Psoas muscle (tissue), 8 donors: Measurements from ENCODE around the gene MEG3. TPM values are rescaled to one million over a fixed set of nuclear protein-coding genes. Genes with fewer than 3 reads are reported as not detected.

Experiments
- ATAC-seq, 4 donors: fragments of 200-7000 bp; cut with Tn5 transposase; one replicate each; pipeline ENCODE4 v1.9.1; 2020; ENCODE audit warnings: moderate library complexity in 3 of 4, mild to moderate bottlenecking in 2 of 4
- DNase-seq, 2 donors: peaks; one replicate each; pipeline ENCODE4 v3.0.0-alpha.2; 2020
- H3K27ac ChIP-seq: fragments of 200-600 bp; one replicate; pipeline ENCODE4 v1.8.0; 2022
- H3K27me3 ChIP-seq, 3 donors: fragments of 200-600 bp in 1 of 3; one replicate each; pipeline versions ENCODE4 v1.6.1 to v1.8.0; 2013 to 2022; ENCODE audit warnings: low read length in 2 of 3, mild to moderate bottlenecking in 2 of 3, moderate library complexity in 1 of 3; ENCODE audit not compliant: insufficient read depth in 3 of 3
- H3K36me3 ChIP-seq, 2 donors: fragments of 200-600 bp in 1 of 2; one replicate each; pipeline versions ENCODE4 v1.6.1 to v1.8.0; 2013 to 2022; ENCODE audit warnings: low read depth in 1 of 2, mild to moderate bottlenecking in 1 of 2, moderate library complexity in 1 of 2; ENCODE audit not compliant: insufficient read depth in 1 of 2
- H3K4me1 ChIP-seq: fragments of 200-600 bp; one replicate; pipeline ENCODE4 v1.8.0; 2022
- H3K4me3 ChIP-seq: fragments of 200-600 bp; one replicate; pipeline ENCODE4 v1.8.0; 2022; ENCODE audit warnings: mild to moderate bottlenecking
- H3K9me3 ChIP-seq: fragments of 200-600 bp; one replicate; pipeline ENCODE4 v1.8.0; 2022
- WGBS, 3 donors: extraction: QIAGEN DNeasy Blood & Tissue Kit; methylation state at CpG; one replicate each; pipeline versions ENCODE4 v1.1.6 to v1.1.7; 2013; 5-methylcytosine and 5-hydroxymethylcytosine counted together
- intact Hi-C, 2 donors: fragments of 100-400 bp; cut with DNase I; formaldehyde crosslinking; loops; one replicate each; pipeline versions ENCODE4 v1.11.0 to v1.14.2; 2022
- polyA plus RNA-seq, 3 donors: library from polyadenylated mRNA; stranded (reverse); fragments of 200-250 nt; gene quantifications; one replicate each; pipeline ENCODE4 v1.2.3, GENCODE V29; 2013
- total RNA-seq, 4 donors: library from RNA; stranded (reverse); fragmentation: NEBNext Ultra II Directional in 2 of 4; extraction: Animal tissue kit (Norgen Biotek cat#: 25700) in 2 of 4; gene quantifications; one replicate each; pipeline versions ENCODE4 v1.2.1 to v1.2.4, GENCODE V29; 2021 to 2023
- TF ChIP-seq, protein P1 (sequence below): fragments of 200-600 bp; IDR thresholded peaks from one replicate; pipeline ENCODE4 v1.8.0; 2022; ENCODE audit warnings: antibody characterized with exemption
- donor health status: healthy with polysubstance abuse.
- donor health status: DM: no; HTN: no; CAD: no; lungs with moderate emphysema.
- donor health status: Bipolar disorder and iron deficiency.
- donor health status: healthy.
- donor health status: DM: yes; HTN: yes; CAD: no.
- donor health status: DM: no; HTN: no; CAD: no.
- donor health status: DM: no; HTN: no; CAD: no.
- donor health status: DM: yes; HTN: yes; CAD: no.

MEG3 gene
- total and polyA plus RNA-seq, 7 donors = 17.8 to 52.6 (median 24.9) TPM

DNA sequence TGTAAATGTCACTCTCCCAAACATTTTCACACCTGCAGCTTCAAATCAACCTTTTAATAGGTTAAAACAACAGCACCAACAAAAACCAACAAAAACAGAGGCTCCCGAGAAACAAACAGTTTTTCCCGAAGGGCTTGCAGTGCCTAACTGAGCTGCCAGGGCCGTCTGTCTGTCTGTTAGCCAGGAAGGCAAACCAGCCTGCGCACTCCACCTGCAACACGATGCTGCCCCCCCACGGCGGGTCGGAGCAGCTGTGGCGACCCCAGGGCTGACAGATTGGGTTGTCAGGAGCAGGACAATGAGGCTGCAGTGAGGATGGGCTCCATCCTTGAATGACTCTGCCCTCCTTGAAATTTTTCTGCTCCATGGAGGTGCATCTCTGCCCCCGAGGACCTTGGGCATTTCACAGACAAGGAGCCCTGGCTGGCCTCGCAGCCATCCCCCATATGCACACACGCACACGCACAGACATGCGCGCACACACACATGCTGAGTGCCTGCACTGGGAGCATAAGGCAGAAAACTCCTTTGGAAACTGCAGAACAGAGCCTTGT is 75.0 kb downstream of the MEG3 start:
- H3K4me3 ChIP-seq = no peak overlapping the region
- peak in 1 of 2 donors; percentile 52 for DNase-seq
- ATAC-seq = peak; percentile 36 to 76 (median 70)
- no peak overlapping the region for H3K27ac ChIP-seq
- no peaks in the 10 kb centered on the region for H3K36me3 ChIP-seq
- H3K27me3 ChIP-seq = peaks cover 0 to 59% (median 13%) of the 10 kb centered on the region in 3 donors
- H3K9me3 ChIP-seq = no peaks in the 10 kb centered on the region
- 48 to 57% (median 50%) methylated on average over 15 of the region's 15 CpGs for WGBS, 3 donors
- intact Hi-C loops = loop anchor here in 1 of 2 donors (2.0 to 10.0 kb wide), 2 partner anchors 192 to 466 kb away; no protein-coding TSS in a partner anchor
- H3K4me1 ChIP-seq = peaks cover 5% of the 10 kb centered on the region
- TF ChIP-seq, protein P1, sequence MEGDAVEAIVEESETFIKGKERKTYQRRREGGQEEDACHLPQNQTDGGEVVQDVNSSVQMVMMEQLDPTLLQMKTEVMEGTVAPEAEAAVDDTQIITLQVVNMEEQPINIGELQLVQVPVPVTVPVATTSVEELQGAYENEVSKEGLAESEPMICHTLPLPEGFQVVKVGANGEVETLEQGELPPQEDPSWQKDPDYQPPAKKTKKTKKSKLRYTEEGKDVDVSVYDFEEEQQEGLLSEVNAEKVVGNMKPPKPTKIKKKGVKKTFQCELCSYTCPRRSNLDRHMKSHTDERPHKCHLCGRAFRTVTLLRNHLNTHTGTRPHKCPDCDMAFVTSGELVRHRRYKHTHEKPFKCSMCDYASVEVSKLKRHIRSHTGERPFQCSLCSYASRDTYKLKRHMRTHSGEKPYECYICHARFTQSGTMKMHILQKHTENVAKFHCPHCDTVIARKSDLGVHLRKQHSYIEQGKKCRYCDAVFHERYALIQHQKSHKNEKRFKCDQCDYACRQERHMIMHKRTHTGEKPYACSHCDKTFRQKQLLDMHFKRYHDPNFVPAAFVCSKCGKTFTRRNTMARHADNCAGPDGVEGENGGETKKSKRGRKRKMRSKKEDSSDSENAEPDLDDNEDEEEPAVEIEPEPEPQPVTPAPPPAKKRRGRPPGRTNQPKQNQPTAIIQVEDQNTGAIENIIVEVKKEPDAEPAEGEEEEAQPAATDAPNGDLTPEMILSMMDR = peak; percentile 51

- Histone ChIP-seq H3K27ac (no peak overlapping the region), H3K27me3 (peaks cover 0 to 58% (median 13%) of the 10 kb centered on the region in 3 donors)
Observed at GRCh38 chr14:100901391-100902183, 75.7 kb downstream of the MEG3 start.

GRCh38 chr14:100902295-100903133 is 76.6 kb downstream of the MEG3 start:
- H3K4me3 ChIP-seq = no peak overlapping the region
- peaks cover 5% of the 10 kb centered on the region for H3K4me1 ChIP-seq
- H3K27ac ChIP-seq = no peak overlapping the region
- TF ChIP-seq, protein P1 = no peak
- WGBS, 3 donors = 77 to 82% (median 81%) methylated on average over 18 of the region's 18 CpGs
- H3K27me3 ChIP-seq = peaks cover 0 to 66% (median 13%) of the 10 kb centered on the region in 3 donors
- no peaks in the 10 kb centered on the region for H3K36me3 ChIP-seq
- DNase-seq (no peak), ATAC-seq (no peak)
- no peaks in the 10 kb centered on the region for H3K9me3 ChIP-seq
- intact Hi-C loops = loop anchor here in 1 of 2 donors (10.0 kb wide), 1 partner anchor 468 kb away; no protein-coding TSS in a partner anchor

More at GRCh38 chr14:100901391-100902183, 75.7 kb downstream of the MEG3 start:
- Histone ChIP-seq H3K4me1 (peaks cover 5% of the 10 kb centered on the region), H3K9me3 (no peaks in the 10 kb centered on the region), H3K4me3 (no peak overlapping the region), H3K36me3 (no peaks in the 10 kb centered on the region)
- TF ChIP-seq, protein P1 = no peak
- DNase-seq = no peak
- 85 to 90% (median 86%) methylated on average over 12 of the region's 12 CpGs for WGBS, 3 donors
- ATAC-seq = no peak
- intact Hi-C loops = loop anchor here in 1 of 2 donors (2.0 to 10.0 kb wide), 2 partner anchors 193 to 467 kb away; no protein-coding TSS in a partner anchor

GRCh38 chr14:100903134-100903468 is 77.2 kb downstream of the MEG3 start:
- Histone ChIP-seq H3K4me1 (peaks cover 5% of the 10 kb centered on the region), H3K27ac (no peak overlapping the region), H3K27me3 (peaks cover 0 to 67% (median 13%) of the 10 kb centered on the region in 3 donors), H3K9me3 (no peaks in the 10 kb centered on the region), H3K4me3 (no peak overlapping the region), H3K36me3 (no peaks in the 10 kb centered on the region)
- intact Hi-C loops = loop anchor here in 1 of 2 donors (10.0 kb wide), 1 partner anchor 468 kb away; no protein-coding TSS in a partner anchor
- ATAC-seq (no peak), DNase-seq (no peak)
- 84 to 87% (median 84%) methylated on average over 10 of the region's 10 CpGs for WGBS, 3 donors
- TF ChIP-seq, protein P1 = no peak
